ENCODE measurements around the gene SAP30L.

SAP30L gene

DNA sequence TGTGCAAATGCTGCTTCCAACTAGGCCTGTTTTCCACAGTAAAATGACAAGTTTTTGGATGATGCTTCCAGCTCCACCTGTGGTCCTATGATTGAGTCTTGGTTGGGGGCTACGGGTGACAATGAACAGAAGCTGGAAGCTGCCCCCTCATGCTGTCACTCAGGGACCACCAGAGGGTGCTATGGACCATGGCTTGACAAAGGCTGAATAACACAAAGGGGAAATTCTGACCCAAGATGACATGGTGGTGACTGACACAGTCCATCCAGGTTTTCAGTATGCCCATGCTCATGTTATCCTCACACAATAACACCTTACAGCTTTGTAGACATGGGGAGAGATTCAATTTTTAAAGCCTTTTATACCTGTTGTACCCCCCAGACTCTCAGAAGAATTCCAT lies 23.9 kb upstream of the SAP30L start:
- peak in 1 of 2 donors; percentile 9 for DNase-seq

DNA sequence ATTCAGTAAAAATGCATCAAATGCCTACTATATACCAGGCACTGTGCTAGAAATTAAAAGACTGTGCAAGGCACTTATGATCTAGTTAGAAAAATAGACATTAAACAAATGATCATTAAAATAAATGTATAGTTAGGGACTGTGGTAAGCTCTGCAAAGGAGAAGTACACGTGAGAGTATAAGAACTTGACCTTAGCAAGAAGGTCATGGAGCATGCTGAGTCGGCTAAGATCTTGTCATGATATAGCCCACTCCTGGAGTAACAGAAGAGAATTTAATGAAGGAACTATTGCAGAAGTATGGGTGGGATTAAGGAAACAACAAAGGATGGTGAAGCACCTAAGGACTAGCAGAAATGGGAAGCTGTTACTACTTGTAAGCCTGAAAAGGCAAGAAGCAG lies 23.5 kb upstream of the SAP30L start:
- no peak for DNase-seq

DNA sequence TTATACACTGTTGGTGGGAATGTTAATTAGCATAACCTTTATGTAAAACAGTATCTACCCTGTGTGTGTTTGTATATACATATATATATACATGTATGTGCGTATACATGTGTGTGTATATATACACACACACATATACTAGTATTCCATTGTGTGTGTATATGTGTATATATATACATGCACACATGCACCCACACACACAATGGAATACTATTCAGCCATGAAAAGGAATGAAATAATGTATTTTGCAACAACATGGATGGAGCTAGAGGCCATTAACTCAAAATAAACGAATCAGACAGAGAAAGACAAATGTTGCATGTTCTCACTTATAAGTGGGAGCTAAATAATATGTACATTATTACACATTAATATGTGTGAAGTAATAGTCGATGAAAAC lies 17.6 kb upstream of the SAP30L start:
- DNase-seq, result no peak

DNA sequence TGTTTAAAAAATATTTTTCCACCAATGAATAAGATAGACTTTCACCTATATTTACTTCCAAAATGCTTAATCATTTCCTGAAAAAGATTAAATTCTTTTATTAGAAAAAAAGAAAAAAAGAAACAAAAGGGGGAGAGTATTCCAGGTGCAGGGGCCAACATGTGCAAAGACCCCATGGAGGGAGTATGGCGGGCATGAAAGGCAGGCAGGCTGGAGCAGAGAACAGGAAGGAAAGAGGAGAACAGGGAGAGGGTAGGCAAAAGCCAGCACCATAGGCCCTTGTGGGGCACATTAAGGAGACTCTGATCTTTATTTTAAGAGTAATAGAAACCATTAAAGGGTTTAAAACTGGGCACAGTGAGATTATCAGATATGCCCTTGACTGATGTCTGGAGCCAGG lies 16.5 kb upstream of the SAP30L start:
- DNase-seq, result no peak

DNA sequence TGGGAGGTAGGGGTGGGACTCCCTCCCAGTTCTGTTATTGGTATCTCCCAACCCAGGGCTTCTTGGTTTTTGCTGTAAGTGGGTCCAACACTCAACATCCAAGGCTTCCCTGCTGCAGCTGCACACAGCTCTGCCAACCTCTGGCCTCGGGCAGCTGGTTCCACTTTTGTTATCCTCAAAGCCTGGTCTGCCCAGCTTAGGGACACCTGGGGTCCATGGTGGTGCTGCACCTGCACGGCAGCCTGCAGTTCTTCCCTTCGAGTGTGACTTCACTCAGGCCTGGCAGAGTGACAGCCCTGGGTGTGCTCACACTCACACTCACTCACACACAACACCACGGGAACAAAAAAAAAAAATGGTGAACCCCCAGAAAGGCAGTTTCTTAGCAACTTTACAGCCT lies 15.3 kb upstream of the SAP30L start:
- DNase-seq, result no peak

DNA sequence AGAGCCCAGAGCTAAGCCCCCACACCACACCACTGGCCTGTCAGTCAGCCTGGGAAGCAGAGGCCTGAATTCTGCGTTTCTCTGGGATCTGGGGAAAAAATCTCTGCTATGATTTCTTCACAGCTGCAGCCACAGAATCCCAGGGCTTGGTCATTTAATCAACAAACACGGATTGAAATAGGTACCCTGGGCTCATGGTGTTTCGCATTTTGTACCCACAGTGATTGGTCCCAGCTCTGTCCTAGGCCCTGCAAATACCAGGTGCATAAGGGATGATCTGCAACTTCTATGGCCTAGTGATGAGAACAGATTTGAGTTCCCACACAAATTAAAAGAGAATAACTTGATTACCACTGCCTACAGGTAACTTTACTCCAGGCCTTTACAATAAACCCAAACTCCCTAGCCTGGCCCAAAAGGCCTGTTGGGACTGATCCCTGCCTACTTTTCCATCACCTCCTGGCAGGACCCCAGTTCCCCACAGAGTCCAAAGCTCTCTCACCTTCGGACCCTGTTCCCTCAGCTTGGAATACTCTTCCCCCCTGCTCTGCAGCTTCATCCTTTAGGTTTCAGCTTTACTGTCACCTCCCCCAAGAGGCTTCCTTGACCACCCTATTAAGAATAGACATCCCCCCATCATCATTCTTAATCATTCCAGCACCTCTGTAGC lies 14.7 kb upstream of the SAP30L start:
- no peak for DNase-seq

DNA sequence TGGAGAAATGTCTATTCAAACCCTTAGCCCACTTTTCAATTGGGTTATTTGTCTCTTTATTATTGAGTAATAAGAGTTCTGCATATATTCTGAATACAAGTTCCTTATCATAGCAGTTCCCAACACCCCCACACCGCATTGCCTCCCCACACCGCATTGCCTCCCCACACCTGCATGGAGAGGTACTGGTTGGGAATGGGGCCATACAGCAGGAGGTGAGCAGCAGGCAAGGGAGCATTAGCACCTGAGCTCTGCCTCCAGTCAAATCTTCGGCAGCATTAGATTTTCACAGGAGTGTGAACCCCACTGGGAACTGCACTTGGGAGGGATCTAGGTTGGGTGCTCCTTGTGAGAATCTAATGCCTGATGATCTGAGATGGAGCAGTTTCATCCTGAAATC lies 10.6 kb upstream of the SAP30L start:
- DNase-seq, result no peak

DNA sequence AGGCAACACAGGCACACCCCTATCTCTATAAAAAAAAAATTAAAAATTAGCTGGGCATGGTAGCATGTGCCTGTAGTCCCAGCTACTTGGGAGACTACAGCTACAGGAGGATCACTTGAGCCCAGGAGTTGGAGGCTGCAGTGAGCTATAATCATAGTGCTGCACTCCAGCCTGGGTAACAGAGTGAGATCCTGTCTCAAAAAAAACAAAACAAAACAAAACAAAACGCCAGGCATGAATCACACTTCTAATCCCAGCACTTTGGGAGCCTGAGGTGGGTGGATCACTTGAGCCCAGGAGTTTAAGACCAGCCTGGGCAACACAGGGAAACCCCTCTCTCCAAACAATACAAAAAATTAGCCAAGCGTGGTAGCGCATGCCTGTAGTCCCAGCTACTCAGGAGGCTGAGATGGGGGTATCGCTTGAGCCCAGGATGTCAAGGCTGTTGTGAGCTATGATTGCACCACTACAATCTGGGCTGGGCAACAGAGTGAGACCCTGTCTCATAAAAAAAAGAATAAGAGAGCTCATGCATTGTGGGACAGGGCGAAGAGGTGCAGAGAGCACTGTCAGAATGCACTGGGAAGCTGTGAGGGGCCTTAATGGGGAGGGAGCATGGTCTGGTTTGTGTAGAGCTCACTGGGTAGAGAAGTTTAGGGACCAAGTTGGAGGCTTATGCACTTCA lies 8.4 kb upstream of the SAP30L start:
- DNase-seq, result no peak

DNA sequence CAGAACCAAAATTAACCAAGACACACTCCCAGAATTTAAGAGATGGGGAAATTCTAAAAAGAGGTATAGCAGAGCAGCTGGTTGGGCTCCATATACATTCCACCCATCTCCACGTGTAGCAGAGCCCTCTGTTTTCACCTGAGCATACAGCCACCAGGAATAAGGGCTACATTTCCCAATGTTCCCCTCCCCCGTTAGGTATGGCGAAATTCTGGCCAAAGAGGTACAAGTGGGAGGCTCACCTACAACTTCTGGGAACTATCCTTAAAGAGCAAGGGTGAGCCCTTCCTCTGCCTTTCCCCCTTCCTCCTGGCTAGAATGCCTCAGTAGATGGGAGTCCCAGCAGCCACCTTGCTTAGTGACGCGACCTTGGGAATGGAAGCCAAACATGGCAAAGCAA lies 5.3 kb upstream of the SAP30L start:
- DNase-seq, result no peak

DNA sequence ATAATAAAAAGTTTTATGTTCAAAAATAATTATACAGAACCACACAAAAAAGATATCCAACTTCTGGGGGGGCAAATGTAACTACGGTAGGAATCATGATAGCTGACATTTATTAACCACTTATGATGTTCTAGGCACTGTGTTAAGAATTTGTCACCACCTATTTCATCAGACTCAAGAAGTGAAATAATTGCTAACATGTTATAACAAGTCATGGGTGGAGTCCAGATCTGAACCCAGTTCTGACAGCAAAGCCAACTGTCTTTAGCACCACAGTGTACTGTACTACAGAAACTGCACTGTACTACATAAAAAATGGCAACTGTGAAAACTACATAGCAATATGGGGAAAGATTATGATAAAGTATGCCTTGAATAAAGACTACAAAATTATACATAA lies 3.0 kb upstream of the SAP30L start:
- DNase-seq, result no peak

DNA sequence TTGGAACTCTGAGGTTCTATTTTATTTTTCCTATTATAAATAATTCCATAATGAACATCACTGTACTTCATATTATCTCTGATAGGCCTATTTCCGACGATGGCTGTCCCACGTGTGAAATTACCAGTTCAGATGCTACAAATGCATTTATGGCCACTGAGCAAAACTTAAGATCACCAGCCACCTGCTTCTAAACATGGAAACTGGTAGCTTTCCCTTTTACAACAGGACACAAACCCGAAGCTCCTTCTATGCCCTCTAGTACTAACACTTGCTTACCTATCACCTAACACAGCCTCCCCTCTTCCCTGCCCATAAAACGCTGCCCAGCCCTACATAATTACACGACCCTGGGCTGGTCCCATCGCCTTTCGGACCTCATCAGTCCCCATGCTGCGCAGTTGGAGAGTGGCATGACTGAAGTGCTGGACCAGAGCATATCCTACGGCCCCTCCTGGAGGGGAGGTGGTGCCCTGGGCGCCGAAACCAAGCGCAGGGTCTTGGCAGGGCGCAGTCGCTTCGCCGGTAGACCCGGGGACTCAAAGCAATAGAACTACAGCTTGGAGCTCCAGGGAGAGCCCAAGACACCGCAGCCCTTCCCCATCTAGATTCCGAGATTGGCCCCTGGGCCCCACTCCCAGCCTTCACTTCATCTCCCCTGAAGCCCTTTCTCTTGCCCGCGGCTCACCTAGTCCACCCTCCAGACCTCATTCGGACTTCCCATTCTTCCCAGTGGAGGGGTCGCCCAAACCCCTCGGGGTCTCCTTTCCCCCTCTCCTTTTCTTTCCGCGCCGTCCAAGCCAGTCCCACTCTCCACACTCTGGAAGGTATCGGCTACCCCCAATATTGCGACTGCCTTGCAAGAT lies 1.0 kb upstream of the SAP30L start:
- DNase-seq, result peak; percentile 9

DNA sequence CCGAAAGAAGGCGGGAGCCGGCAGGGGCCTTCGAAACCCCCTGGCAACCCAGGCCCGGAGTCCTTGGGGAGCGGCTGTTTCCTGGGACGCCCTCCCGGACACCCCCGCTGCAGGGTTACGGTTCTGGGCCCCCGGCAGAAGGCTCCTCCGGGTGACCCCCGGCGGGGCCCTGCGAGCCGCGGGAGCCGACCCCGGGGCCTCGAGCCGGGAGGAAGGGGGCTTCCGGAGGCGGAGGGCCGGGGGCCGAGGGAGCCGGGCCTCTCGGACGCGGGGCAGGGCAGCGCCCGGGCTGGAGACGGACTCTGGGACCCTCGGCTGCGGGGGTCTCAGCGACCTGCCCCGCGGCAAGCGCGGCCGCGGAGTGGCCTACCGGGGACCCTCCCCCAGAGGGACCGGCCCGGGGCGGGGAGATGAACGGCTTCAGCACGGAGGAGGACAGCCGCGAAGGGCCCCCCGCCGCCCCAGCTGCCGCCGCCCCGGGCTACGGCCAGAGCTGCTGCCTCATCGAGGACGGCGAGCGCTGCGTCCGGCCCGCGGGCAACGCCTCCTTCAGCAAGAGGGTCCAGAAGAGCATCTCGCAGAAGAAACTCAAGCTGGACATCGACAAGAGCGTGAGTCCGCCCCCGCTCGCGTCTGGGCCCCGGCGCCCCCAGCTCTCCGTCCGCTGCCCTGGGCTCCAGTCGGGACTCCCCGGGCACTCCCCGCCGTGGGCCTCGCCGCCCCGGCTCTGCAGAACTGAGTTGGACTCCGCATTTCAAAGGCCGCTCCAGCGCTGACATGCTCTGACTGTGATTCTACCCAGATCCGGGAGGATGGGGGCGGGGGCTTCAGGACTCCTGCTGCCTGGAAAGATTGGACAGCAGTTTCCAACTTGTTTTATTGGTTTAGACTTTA lies 645 bp downstream of the SAP30L start:
- DNase-seq, result peak; percentile 8 to 39

DNA sequence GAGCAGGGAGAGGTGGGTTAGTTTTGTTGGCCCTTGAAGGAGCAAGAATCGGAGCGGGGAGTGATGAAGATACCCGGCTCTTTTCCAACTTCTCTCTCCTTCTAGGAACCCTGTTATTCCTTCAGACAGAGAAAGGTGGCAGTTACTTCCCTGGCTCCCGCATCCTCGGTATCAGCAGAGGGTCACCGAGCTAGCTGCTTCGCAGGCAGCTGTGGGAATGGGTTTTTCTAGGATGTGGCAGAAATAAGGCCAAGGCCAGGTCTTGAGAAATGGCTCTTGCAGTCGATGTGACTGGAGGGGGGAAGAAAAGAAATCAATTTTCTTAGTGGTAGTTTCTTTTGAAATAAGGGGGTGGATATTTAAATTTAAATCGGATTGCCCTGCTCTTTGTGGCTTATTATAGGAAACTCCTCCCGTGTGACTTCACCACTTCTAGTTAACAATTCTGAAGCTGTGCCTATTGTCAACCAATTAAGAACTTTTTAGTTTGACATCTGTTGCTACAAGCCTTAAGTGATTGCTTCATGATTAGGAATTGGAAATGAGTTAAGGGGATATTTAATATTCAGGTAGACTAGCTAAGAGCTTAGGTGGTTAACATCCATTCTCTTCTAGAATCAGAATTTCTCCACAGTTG lies 1.4 kb downstream of the SAP30L start:
- peak in 1 of 2 donors; percentile 11 for DNase-seq

DNA sequence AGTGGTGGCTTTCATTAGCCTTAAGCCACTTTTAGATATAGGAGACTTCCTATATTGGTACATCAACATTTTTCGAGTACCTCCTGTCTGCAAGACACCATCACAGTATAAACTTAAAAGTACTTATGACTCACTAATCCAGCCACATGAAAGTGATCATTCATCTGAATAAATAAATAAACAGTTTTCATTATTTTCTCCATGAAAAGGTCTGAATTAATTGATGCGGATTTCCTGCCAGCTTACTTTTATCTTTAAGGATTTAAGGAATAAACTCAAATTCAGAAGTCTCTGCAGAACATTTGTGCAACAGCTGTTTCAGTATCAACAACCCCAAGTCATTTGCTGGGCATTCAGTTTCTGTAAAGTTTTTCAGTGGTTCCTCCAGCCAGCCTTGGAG lies 4.0 kb downstream of the SAP30L start:
- no peak for DNase-seq

DNA sequence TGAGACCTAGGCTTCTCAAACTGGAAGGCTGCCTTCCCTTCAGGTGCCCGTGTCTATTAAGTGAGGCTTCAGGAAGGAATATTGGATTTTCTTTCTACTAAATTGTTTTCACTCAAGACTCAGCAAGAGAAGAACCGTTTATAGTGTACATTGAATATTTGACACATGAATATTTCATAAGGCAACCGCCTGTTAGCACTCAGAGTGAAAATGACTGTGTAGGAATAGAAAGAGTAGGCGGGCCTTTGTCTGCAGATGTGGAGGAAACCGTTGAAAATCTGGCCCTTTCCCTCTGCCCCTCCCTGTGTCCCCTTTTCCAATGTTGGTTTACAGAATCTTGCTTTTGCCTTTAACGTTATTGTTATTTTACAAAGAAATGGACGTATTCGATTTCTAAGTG lies 6.2 kb downstream of the SAP30L start:
- DNase-seq, result no peak

DNA sequence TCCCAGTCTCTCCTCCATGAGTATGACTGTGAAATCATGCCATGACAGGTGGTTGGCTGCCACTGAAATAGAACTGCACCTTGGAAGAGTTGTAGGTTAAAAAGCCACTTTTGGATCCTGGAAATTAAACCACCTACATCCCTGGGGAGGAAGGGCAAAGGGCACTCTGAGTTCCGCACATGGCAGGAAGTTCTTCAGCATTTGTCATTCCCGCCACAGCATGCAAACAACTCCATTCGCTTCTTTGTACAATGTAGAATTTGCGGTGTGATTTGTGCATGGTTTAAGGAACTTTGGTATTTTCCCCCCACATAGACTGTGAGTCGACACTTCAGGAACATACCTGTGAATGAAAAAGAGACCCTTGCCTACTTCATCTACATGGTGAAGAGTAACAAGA lies 9.8 kb downstream of the SAP30L start:
- DNase-seq, result no peak

DNA sequence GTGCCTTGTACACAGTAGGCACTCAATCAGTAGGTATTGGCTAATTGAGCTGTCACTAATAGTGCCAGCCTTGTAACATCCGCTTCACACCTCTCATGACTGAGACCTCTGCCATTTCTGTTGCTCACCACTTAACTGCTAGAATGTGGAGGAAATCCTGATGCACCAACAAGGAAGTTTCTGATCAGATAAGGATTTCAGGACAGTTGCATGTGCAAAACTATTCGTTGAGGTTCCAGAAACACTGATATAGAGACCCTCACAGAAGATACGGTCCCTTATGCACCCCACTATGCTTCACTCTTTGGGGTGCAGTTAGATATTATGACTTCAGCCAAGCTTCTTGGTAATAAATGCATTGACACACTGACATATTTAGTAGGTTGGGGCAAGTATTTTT lies 10.7 kb downstream of the SAP30L start:
- no peak for DNase-seq

DNA sequence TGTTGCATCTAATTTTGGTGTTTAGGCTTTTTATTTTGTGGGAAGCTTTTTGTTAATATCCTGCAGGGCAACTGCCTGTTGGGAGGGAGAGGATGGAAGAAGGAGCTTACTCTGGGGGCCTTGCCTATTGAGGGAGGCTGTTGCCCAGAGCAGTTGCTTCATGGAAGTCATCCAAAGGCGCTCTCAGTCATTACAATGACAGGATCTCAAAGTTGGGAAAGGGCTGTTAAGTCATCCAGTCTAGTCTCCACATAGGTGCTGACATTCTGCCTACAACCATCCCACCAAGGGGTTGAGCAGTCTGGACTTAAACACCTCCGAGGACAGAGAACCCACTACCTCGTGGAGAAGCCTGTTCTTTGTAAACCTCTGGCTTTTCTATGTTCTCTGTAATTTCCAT lies 13.2 kb downstream of the SAP30L start:
- DNase-seq, result no peak

DNA sequence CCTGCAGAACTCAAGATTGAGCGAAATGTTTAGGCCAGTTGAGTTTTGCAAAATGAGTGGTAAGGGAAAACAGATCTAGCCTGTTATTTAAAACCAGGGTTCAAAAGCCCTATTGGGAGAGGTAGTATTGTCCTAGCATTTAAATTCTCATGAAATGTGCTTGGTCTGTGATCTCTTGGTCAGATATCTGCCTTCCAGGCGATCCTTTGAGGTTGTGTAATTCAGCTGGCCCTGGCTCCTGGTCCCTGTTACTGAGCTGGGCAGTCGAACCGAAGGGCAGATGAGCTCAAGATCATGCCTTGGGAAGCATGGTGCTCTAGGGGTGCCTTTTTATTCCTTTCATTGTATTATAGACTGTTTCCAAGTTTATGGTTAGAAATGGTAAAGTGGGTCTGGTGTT lies 14.4 kb downstream of the SAP30L start:
- DNase-seq, result no peak

DNA sequence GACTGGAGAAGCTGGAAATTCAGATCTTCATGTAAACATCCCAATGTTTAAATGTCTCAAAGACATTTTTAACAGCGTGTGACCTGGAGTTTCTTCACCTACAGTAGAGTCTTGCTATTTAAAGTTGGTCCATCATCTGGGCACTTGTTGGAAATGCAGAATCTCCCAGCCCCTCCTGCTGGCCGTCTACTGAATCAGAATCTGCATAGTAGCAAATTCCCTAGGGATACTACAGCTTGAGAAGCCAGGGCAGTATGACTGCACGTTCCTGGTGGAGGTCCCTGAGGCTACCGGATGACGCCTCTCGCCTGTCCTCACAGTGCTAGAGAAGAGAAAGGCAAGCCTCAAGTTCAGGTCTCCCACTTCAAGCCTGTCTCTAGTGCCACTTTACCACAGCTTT lies 15.7 kb downstream of the SAP30L start:
- no peak for DNase-seq

DNA sequence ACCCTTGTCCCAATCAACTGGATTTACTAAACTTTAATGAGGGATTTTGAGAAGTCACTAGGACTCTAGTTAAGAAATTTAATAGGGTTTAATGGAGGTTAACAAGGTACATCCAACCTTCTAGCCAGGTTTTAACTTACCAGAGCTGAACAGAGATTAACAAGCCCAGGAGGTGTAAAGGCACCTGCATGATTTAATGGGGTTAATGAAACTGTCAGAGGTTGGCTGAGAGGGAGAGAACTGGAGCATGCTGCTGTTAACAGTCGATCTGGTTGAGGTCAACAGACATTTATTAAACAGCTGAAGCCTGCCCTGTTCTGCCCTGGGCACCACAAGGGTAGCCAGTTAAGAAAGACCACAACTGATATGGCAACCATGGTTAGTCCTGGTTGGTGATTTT lies 18.6 kb downstream of the SAP30L start:
- DNase-seq, result no peak

DNA sequence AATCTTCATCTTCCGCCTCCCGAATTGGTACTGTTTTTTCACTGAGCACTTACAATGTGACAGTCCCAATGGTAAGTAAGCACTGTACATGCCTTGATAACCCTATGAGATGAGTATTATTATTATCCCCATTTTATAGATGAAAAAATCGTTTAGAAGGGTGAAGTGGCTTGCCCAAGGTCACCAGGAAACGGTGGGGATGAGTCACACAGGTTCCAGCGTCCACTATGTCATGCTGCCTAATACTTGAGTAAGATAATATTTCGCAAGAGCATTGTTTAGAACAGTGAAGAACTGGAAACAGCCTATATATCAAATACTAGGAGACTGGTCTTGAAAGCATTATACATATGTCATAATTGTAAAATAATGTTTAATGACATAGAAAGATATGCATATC lies 19.4 kb downstream of the SAP30L start:
- peak in 1 of 2 donors; percentile 25 for DNase-seq
